Fibroblast of villous mesenchyme (primary cell): ENCODE data around the gene ZG16. TPM values are rescaled to one million over a fixed set of nuclear protein-coding genes. Genes with fewer than 3 reads are reported as not detected.
A peak's percentile ranks its signal among the peaks of the same experiment; 100 is the strongest.

Experiments
- DNase-seq: peaks from one replicate; pipeline ENCODE4 v3.0.0-alpha.2; 2010; ENCODE audit warnings: low read depth
- H3K4me3 ChIP-seq: 2 replicates; pipeline ENCODE4 v1.5.1; 2011; ENCODE audit warnings: low read depth, mild to moderate bottlenecking, low read length
- CTCF ChIP-seq: IDR thresholded peaks from 2 replicates; pipeline ENCODE4 v1.5.1; 2012; ENCODE audit warnings: low read depth, mild to moderate bottlenecking, low read length; ENCODE audit not compliant: insufficient read depth
- total RNA-seq: library from RNA; depleted of rRNA; stranded (reverse); fragments of >200 nt; gene quantifications from 2 replicates; pipeline ENCODE4 v1.2.3, GENCODE V29; 2012

The ZG16 gene
- total RNA-seq, 1 donor: not detected

GRCh38 chr16:29804455-29805231 is 26.6 kb downstream of the ZG16 start:
- TF ChIP-seq CTCF: no peak
- DNase-seq: no peak
- H3K4me3 ChIP-seq: peak overlapping the region; percentile 78

GRCh38 chr16:29805232-29806098 is 27.4 kb downstream of the ZG16 start:
- DNase-seq: peak; percentile 98
- TF ChIP-seq CTCF: no peak
- peak overlapping the region; percentile 78 for H3K4me3 ChIP-seq

- peak within 1 kb of the TSS; percentile 78 for H3K4me3 ChIP-seq
- DNase-seq: peak; percentile 93
- TF ChIP-seq CTCF: no peak
Observed at GRCh38 chr16:29806099-29806579, 28.1 kb downstream of the ZG16 start, which contains the start of gene MAZ. Gene MAZ, plus strand, starts transcription at chr16:29806529. Its CDS starts 173 bp downstream, at chr16:29806702.

- H3K4me3 ChIP-seq: peak overlapping the region; percentile 68
- TF ChIP-seq CTCF: no peak
- no peak for DNase-seq
Observed at GRCh38 chr16:29806641-29807425, 28.8 kb downstream of the ZG16 start.

GRCh38 chr16:29807426-29808218 is 29.6 kb downstream of the ZG16 start:
- DNase-seq: peak; percentile 96
- peak; percentile 54 for TF ChIP-seq CTCF
- H3K4me3 ChIP-seq: peak overlapping the region; percentile 68
